ENCODE data around the gene GOSR1.
"Not testable (repeated sequence)": the region's sequence is repeated elsewhere in the genome, so short reads cannot be mapped to it uniquely, and the experiment has no call there.

GOSR1 gene

DNA sequence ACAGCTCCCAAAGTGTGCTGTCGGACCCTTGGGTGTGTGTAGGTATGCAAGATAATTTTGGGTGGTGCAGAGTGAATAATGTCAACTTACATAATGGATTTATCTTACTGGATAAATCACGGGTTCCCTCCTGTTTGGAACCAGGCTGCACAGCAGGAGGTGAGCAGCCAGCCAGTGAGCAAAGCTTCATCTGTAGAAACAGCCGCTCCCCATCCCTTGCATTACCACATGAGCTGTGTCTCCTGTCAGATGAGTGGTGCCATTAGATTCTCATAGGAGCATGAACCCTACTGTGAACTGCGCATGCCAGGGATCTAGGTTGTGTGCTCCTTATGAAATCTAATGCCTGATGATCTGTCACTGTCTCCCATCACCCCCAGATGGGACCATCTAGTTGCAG lies 72.0 kb downstream of the GOSR1 start:
- H3K9ac ChIP-seq (ENCODE audit: low read depth, low read length); H3K36me3 ChIP-seq (ENCODE audit: insufficient read depth, low read depth, low read length); H3K4me1 ChIP-seq (ENCODE audit: insufficient read depth, low read length); H3K27me3 ChIP-seq (ENCODE audit: insufficient read depth, low read length); H3K27ac ChIP-seq (ENCODE audit: low read length); H3K4me3 ChIP-seq (ENCODE audit: low read length); H3K9me3 ChIP-seq (ENCODE audit: insufficient read depth, low read depth, low read length): not testable (repeated sequence)

GRCh38 chr17:30549864-30550511 lies 72.8 kb downstream of the GOSR1 start:
- Histone ChIP-seq H3K36me3 (ENCODE audit: insufficient read depth, low read depth, low read length) (no peaks in the 10 kb centered on the region), H3K27me3 (ENCODE audit: insufficient read depth, low read length) (no peaks in the 10 kb centered on the region), H3K4me1 (ENCODE audit: insufficient read depth, low read length) (no peaks in the 10 kb centered on the region), H3K9ac (ENCODE audit: low read depth, low read length) (no peak overlapping the region), H3K4me3 (ENCODE audit: low read length) (no peak overlapping the region), H3K27ac (ENCODE audit: low read length) (no peak overlapping the region), H3K9me3 (ENCODE audit: insufficient read depth, low read depth, low read length) (no peaks in the 10 kb centered on the region)

DNA sequence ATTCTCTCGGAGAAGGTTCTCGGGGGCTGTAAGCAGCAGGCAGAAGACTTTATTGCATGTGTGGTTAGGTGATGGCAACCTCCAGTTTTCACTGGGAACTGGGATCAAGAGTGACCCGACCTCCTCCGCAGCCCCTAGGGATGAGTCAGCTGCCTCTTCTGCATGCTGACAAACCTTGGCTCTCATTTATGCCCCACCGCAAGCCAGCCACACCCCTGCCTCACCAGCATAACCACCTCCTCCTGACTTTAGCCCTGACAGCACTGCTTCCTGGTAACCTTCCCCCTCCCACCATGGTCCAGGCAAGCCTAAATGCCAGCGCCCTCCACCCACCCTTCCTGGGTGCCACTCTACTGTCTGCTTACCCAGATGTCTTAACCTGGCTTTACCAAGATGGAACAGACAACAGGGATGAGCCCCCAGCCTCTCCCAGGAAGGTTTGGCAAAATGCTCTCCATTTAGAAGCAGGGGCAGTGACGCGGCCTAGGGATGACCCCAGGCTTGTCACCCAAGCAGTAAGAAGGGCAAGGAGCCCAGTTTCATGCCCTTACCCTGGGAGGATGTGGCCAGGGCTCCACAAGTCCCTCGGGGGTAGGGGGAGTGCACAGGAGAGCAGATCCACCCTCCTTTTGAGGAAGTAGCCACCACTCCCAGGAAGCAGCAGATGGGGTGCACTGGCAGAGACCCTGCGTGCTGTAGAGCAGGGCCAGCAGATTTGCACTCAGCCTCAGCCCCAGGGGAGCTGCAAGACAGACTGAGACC lies 73.5 kb downstream of the GOSR1 start:
- no peak overlapping the region for H3K9ac ChIP-seq (ENCODE audit: low read depth, low read length)
- no peaks in the 10 kb centered on the region for H3K27me3 ChIP-seq (ENCODE audit: insufficient read depth, low read length)
- H3K27ac ChIP-seq (ENCODE audit: low read length): no peak overlapping the region
- H3K36me3 ChIP-seq (ENCODE audit: insufficient read depth, low read depth, low read length): no peaks in the 10 kb centered on the region
- H3K4me3 ChIP-seq (ENCODE audit: low read length): no peak overlapping the region
- no peaks in the 10 kb centered on the region for H3K9me3 ChIP-seq (ENCODE audit: insufficient read depth, low read depth, low read length)
- H3K4me1 ChIP-seq (ENCODE audit: insufficient read depth, low read length): no peaks in the 10 kb centered on the region

DNA sequence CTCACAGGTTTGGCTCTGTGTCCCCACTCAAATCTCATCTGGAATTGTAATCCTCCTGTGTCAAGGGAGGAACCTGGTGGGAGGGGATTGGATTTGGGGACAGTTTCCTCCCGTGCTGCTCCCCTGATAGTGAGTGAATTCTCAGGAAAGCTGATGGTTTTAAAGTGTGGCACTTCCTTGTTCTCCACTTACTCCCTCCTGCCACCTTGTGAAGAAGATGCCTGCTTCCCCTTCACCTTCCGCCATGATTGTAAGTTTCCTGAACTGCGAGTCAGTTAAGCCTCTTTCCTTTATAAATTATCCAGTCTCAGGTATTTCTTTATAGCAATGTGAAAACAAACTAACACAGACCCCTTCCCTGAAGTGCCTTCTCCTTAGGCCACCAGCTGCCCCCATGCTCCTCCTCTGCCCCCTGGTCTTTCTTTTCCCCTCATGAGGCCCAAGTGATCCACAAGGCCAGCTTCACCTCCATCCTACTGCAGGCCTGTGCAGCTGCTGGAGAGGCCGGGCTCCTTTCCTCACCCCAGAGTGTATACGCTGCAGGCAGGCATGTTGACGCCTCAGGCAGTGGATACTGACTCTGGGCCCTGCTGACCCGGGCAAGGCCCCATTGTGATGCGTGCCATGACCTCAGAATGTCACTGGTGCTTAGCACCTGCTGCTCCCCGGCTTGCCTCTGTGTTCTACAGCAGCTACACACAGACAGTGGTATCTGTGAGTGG lies 74.2 kb downstream of the GOSR1 start:
- H3K27ac ChIP-seq (ENCODE audit: low read length); H3K4me3 ChIP-seq (ENCODE audit: low read length); H3K9me3 ChIP-seq (ENCODE audit: insufficient read depth, low read depth, low read length); H3K27me3 ChIP-seq (ENCODE audit: insufficient read depth, low read length); H3K36me3 ChIP-seq (ENCODE audit: insufficient read depth, low read depth, low read length); H3K9ac ChIP-seq (ENCODE audit: low read depth, low read length); H3K4me1 ChIP-seq (ENCODE audit: insufficient read depth, low read length): not testable (repeated sequence)

- Histone ChIP-seq H3K36me3 (ENCODE audit: insufficient read depth, low read depth, low read length) (no peaks in the 10 kb centered on the region), H3K27ac (ENCODE audit: low read length) (no peak overlapping the region), H3K9ac (ENCODE audit: low read depth, low read length) (no peak overlapping the region), H3K27me3 (ENCODE audit: insufficient read depth, low read length) (no peaks in the 10 kb centered on the region), H3K4me3 (ENCODE audit: low read length) (no peak overlapping the region), H3K4me1 (ENCODE audit: insufficient read depth, low read length) (no peaks in the 10 kb centered on the region), H3K9me3 (ENCODE audit: insufficient read depth, low read depth, low read length) (no peaks in the 10 kb centered on the region)
These were observed 74.8 kb downstream of the GOSR1 start for GRCh38 chr17:30551996-30552339.

- Histone ChIP-seq H3K27me3 (ENCODE audit: insufficient read depth, low read length) (no peaks in the 10 kb centered on the region), H3K4me3 (ENCODE audit: low read length) (no peak overlapping the region), H3K27ac (ENCODE audit: low read length) (no peak overlapping the region), H3K36me3 (ENCODE audit: insufficient read depth, low read depth, low read length) (no peaks in the 10 kb centered on the region), H3K9me3 (ENCODE audit: insufficient read depth, low read depth, low read length) (no peaks in the 10 kb centered on the region), H3K9ac (ENCODE audit: low read depth, low read length) (no peak overlapping the region), H3K4me1 (ENCODE audit: insufficient read depth, low read length) (no peaks in the 10 kb centered on the region)
These were observed 75.9 kb downstream of the GOSR1 start for GRCh38 chr17:30552994-30553566.

DNA sequence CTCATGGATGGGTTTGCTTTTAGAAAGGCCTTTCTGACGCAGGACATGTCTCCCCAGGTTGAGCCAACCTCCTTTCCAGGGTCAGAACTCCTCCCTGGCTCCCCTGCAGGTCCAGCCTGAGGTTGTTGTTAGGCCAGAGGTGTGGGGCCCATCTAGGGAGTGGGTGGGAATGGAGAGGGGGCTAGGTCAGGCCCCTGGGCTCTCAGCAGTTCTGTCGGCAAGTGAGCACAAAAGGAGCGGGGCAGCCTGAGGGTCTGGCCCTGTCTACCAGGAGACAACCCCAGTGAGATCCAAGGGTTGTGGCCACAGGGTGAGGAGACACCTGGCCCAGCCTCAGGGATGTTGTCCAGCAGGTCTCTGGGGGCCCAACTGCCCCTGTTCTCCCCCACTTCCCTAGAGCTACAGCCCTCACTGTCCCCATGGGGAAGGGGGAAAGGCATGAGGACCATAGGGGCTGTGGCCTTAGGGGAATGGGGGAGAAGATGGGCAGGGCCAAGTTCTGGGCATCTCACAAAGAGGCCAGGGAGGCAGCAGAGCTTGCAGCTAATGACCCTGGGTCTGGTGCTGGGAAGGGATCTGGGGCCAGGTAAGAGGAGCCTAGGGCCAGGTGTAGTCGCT lies 76.7 kb downstream of the GOSR1 start:
- not testable (repeated sequence) for H3K27ac ChIP-seq (ENCODE audit: low read length); H3K9me3 ChIP-seq (ENCODE audit: insufficient read depth, low read depth, low read length); H3K4me1 ChIP-seq (ENCODE audit: insufficient read depth, low read length); H3K4me3 ChIP-seq (ENCODE audit: low read length); H3K36me3 ChIP-seq (ENCODE audit: insufficient read depth, low read depth, low read length); H3K9ac ChIP-seq (ENCODE audit: low read depth, low read length); H3K27me3 ChIP-seq (ENCODE audit: insufficient read depth, low read length)

- H3K27me3 ChIP-seq (ENCODE audit: insufficient read depth, low read length): no peaks in the 10 kb centered on the region
These were observed 77.9 kb downstream of the GOSR1 start for GRCh38 chr17:30554839-30555751.

GRCh38 chr17:30555942-30556341 lies 78.7 kb downstream of the GOSR1 start:
- no peaks in the 10 kb centered on the region for H3K36me3 ChIP-seq (ENCODE audit: insufficient read depth, low read depth, low read length)

More at GRCh38 chr17:30554839-30555751, 77.9 kb downstream of the GOSR1 start:
- Histone ChIP-seq H3K4me1 (ENCODE audit: insufficient read depth, low read length) (no peaks in the 10 kb centered on the region), H3K9me3 (ENCODE audit: insufficient read depth, low read depth, low read length) (no peaks in the 10 kb centered on the region), H3K9ac (ENCODE audit: low read depth, low read length) (no peak overlapping the region), H3K36me3 (ENCODE audit: insufficient read depth, low read depth, low read length) (no peaks in the 10 kb centered on the region), H3K4me3 (ENCODE audit: low read length) (no peak overlapping the region), H3K27ac (ENCODE audit: low read length) (no peak overlapping the region)

GRCh38 chr17:30556374-30557332 lies 79.4 kb downstream of the GOSR1 start:
- Histone ChIP-seq H3K36me3 (ENCODE audit: insufficient read depth, low read depth, low read length) (no peaks in the 10 kb centered on the region), H3K27ac (ENCODE audit: low read length) (no peak overlapping the region), H3K9ac (ENCODE audit: low read depth, low read length) (no peak overlapping the region), H3K4me3 (ENCODE audit: low read length) (no peak overlapping the region), H3K9me3 (ENCODE audit: insufficient read depth, low read depth, low read length) (no peaks in the 10 kb centered on the region), H3K4me1 (ENCODE audit: insufficient read depth, low read length) (no peaks in the 10 kb centered on the region), H3K27me3 (ENCODE audit: insufficient read depth, low read length) (no peaks in the 10 kb centered on the region)

More at GRCh38 chr17:30555942-30556341, 78.7 kb downstream of the GOSR1 start:
- Histone ChIP-seq H3K27ac (ENCODE audit: low read length) (no peak overlapping the region), H3K4me1 (ENCODE audit: insufficient read depth, low read length) (no peaks in the 10 kb centered on the region), H3K4me3 (ENCODE audit: low read length) (no peak overlapping the region), H3K9me3 (ENCODE audit: insufficient read depth, low read depth, low read length) (no peaks in the 10 kb centered on the region), H3K27me3 (ENCODE audit: insufficient read depth, low read length) (no peaks in the 10 kb centered on the region), H3K9ac (ENCODE audit: low read depth, low read length) (no peak overlapping the region)
